Measurements from ENCODE around the gene MDFI. TPM values are rescaled to one million over a fixed set of nuclear protein-coding genes. Genes with fewer than 3 reads are reported as not detected.

The MDFI gene
- total RNA-seq, 1 donor from 2014 or later: 11.0 TPM

- Histone ChIP-seq H3K4me3 (no peak overlapping the region), H3K36me3 (peaks cover 10% of the 10 kb centered on the region), H3K27me3 (no peaks in the 10 kb centered on the region), H3K9me3 (no peaks in the 10 kb centered on the region), H3K4me1 (peaks cover 5% of the 10 kb centered on the region), H3K27ac (no peak overlapping the region)
- DNase-seq (no peak), ATAC-seq (peak; percentile 8)
- no peak for TF ChIP-seq CTCF (IDR thresholded peaks at IDR 0.05)
- intact Hi-C loops (cut with DNase I): no loop called here
Observed at GRCh38 chr6:41694815-41695526, 56.7 kb downstream of the MDFI start.

GRCh38 chr6:41695825-41696224 lies 57.6 kb downstream of the MDFI start:
- H3K27me3 ChIP-seq: no peaks in the 10 kb centered on the region
- H3K27ac ChIP-seq: no peak overlapping the region
- H3K36me3 ChIP-seq: peaks cover 2% of the 10 kb centered on the region
- intact Hi-C loops (cut with DNase I): no loop called here
- TF ChIP-seq CTCF (IDR thresholded peaks at IDR 0.05): no peak
- ATAC-seq (no peak), DNase-seq (no peak)
- H3K4me1 ChIP-seq: peaks cover 5% of the 10 kb centered on the region
- H3K9me3 ChIP-seq: no peaks in the 10 kb centered on the region
- no peak overlapping the region for H3K4me3 ChIP-seq

- DNase-seq (no peak), ATAC-seq (no peak)
- no peaks in the 10 kb centered on the region for H3K36me3 ChIP-seq
- intact Hi-C loops (cut with DNase I): no loop called here
- no peaks in the 10 kb centered on the region for H3K9me3 ChIP-seq
- no peaks in the 10 kb centered on the region for H3K27me3 ChIP-seq
- H3K4me1 ChIP-seq: peaks cover 10% of the 10 kb centered on the region
- TF ChIP-seq CTCF (IDR thresholded peaks at IDR 0.05): no peak
- no peak overlapping the region for H3K4me3 ChIP-seq
- H3K27ac ChIP-seq: no peak overlapping the region
Observed at GRCh38 chr6:41696788-41697187, 58.5 kb downstream of the MDFI start.

GRCh38 chr6:41697861-41698781 lies 59.9 kb downstream of the MDFI start:
- ATAC-seq: no peak
- intact Hi-C loops (cut with DNase I): no loop called here
- Histone ChIP-seq H3K9me3 (no peaks in the 10 kb centered on the region), H3K27me3 (no peaks in the 10 kb centered on the region), H3K4me3 (no peak overlapping the region), H3K36me3 (peaks cover 5% of the 10 kb centered on the region), H3K4me1 (peaks cover 10% of the 10 kb centered on the region), H3K27ac (peak overlapping the region; percentile 11)
- DNase-seq: no peak
- no peak for TF ChIP-seq CTCF (IDR thresholded peaks at IDR 0.05)

- Histone ChIP-seq H3K27ac (peak overlapping the region; percentile 11), H3K9me3 (no peaks in the 10 kb centered on the region), H3K36me3 (peaks cover 5% of the 10 kb centered on the region), H3K4me3 (no peak overlapping the region), H3K27me3 (no peaks in the 10 kb centered on the region), H3K4me1 (peaks cover 5% of the 10 kb centered on the region)
- ATAC-seq: no peak
- DNase-seq: no peak
- TF ChIP-seq CTCF (IDR thresholded peaks at IDR 0.05): no peak
- intact Hi-C loops (cut with DNase I): no loop called here
Observed at GRCh38 chr6:41699063-41699462, 60.8 kb downstream of the MDFI start.
